ENCODE results near the gene AGPAT1. TPM values are rescaled to one million over a fixed set of nuclear protein-coding genes. Genes with fewer than 3 reads are reported as not detected.

Gene AGPAT1
- total RNA-seq, 1 experiment from 2014 or later, result 84.5 TPM

GRCh38 chr6:32151181-32151862 lies 24.6 kb downstream of the AGPAT1 start:
- peaks cover 11% of the 10 kb centered on the region; the same call in 1 of the 2 replicates for H3K36me3 Mint-ChIP-seq
- TF ChIP-seq ZNF281 (CRISPR knock-in tag; IDR thresholded peaks at IDR 0.05), result no peak
- no peak for TF ChIP-seq GRHL2 (CRISPR knock-in tag; IDR thresholded peaks at IDR 0.05; ENCODE audit: insufficient replicate concordance, severe bottlenecking)
- TF ChIP-seq ATF1 (CRISPR knock-in tag; IDR thresholded peaks at IDR 0.05), result no peak
- TF ChIP-seq TEAD1 (CRISPR knock-in tag; IDR thresholded peaks at IDR 0.05), result no peak
- TF ChIP-seq USF1 (CRISPR knock-in tag; IDR thresholded peaks at IDR 0.05), result no peak
- TF ChIP-seq ERG (CRISPR knock-in tag; IDR thresholded peaks at IDR 0.05), result no peak
- TF ChIP-seq FOXP4 (CRISPR knock-in tag; IDR thresholded peaks at IDR 0.05), result no peak
- TF ChIP-seq TCF7 (CRISPR knock-in tag; IDR thresholded peaks at IDR 0.05; ENCODE audit: low read depth), result no peak
- TF ChIP-seq JUN (CRISPR knock-in tag; IDR thresholded peaks at IDR 0.05), result no peak
- no peak for TF ChIP-seq RELA (CRISPR knock-in tag; IDR thresholded peaks at IDR 0.05; ENCODE audit: borderline replicate concordance)
- TF ChIP-seq ZNF121 (CRISPR knock-in tag; IDR thresholded peaks at IDR 0.05), result no peak
- no peak for TF ChIP-seq FOXP1 (CRISPR knock-in tag; IDR thresholded peaks at IDR 0.05; ENCODE audit: borderline replicate concordance)
- no peak for TF ChIP-seq IRF2 (CRISPR knock-in tag; IDR thresholded peaks at IDR 0.05; ENCODE audit: borderline replicate concordance, low read depth)
- no peak for TF ChIP-seq TEAD4 (CRISPR knock-in tag; IDR thresholded peaks at IDR 0.05)
- TF ChIP-seq CREB1 (CRISPR knock-in tag; IDR thresholded peaks at IDR 0.05), result no peak
- DNase-seq (ENCODE audit: low spot score) (no peak), ATAC-seq (no peak)
- H3K4me3 Mint-ChIP-seq, result peak overlapping the region; percentile 71
- peaks cover 59% of the 10 kb centered on the region for H3K27me3 Mint-ChIP-seq (ENCODE audit: low read depth)
- peaks cover 51% of the 10 kb centered on the region for H3K4me1 Mint-ChIP-seq
- H3K27ac Mint-ChIP-seq, result no peak overlapping the region
- ChIA-PET POLR2A (interaction anchor here (0.8 to 1.0 kb wide), 3 partner anchors 44 to 288 kb away, joined by 3 to 6 read pairs (median 4); no protein-coding TSS in a partner anchor), CTCF (interaction anchor here (0.5 to 3.3 kb wide), 8 partner anchors 8 to 44 kb away, joined by 3 to 20 read pairs (median 4); partner anchors contain the start of genes FKBPL and PBX2)
- H3K9me3 Mint-ChIP-seq, result no peaks in the 10 kb centered on the region

- H3K4me1 Mint-ChIP-seq, result peaks cover 57% of the 10 kb centered on the region
- H3K27ac Mint-ChIP-seq, result no peak overlapping the region
- H3K27me3 Mint-ChIP-seq (ENCODE audit: low read depth), result peaks cover 65% of the 10 kb centered on the region
- ATAC-seq (peak; percentile 8), DNase-seq (ENCODE audit: low spot score) (peak; percentile 68)
- no peaks in the 10 kb centered on the region; the same call in 1 of the 2 replicates for H3K36me3 Mint-ChIP-seq
- POLR2A ChIA-PET, result interaction anchor here (0.8 to 1.6 kb wide), 2 partner anchors 20 to 184 kb away, joined by 3 to 4 read pairs; partner anchors contain the start of gene FKBPL
- CTCF ChIA-PET, result interaction anchor here (0.5 to 3.3 kb wide), 16 partner anchors 9 to 252 kb away, joined by 3 to 38 read pairs (median 6); partner anchors contain the start of genes ATF6B, EGFL8 and FKBPL
- H3K4me3 Mint-ChIP-seq, result peak overlapping the region; percentile 95
- TF ChIP-seq MAX (CRISPR knock-in tag; IDR thresholded peaks at IDR 0.05), result peak; percentile 47; the same call in 1 of the 2 replicates
- TF ChIP-seq ARID4B (CRISPR knock-in tag; IDR thresholded peaks at IDR 0.05; ENCODE audit: borderline replicate concordance), result peak; percentile 51; the same call in 1 of the 2 replicates
- TF ChIP-seq ATF6 (CRISPR knock-in tag; IDR thresholded peaks at IDR 0.05), result no peak
- no peaks in the 10 kb centered on the region for H3K9me3 Mint-ChIP-seq
These were observed 25.7 kb downstream of the AGPAT1 start for GRCh38 chr6:32149932-32150870.

All from WTC11 (cell line).